Endothelial cell of umbilical vein (primary cell): Measurements from ENCODE around the gene TREH. TPM values are rescaled to one million over a fixed set of nuclear protein-coding genes. Genes with fewer than 3 reads are reported as not detected.

Experiments
- BruUV-seq: library from RNA; stranded (reverse); fragments of 400-500 nt; replicated peaks from 2 replicates; lab custom pipeline; 2021; lab: Mats Ljungman, UMichigan
- CTCF ChIA-PET: fragments of 300-600, 350-600 bp; sonication (Branson Sonifier 250); formaldehyde crosslinking; loops from one replicate; lab custom pipeline; 2021; ENCODE audit warnings: antibody characterized with exemption, inconsistent platforms; lab: Charles Lee
- POLR2A ChIA-PET: fragments of 300-600, 350-600 bp; sonication (Branson Sonifier 250); formaldehyde crosslinking; loops from one replicate; lab custom pipeline; 2021; ENCODE audit warnings: antibody characterized with exemption, inconsistent platforms; lab: Charles Lee
- DNase-seq: peaks from one replicate; pipeline ENCODE4 v3.0.0-alpha.2; 2011; ENCODE audit warnings: low read depth, low spot score
- FAIRE-seq: peaks from 2 replicates; lab custom pipeline; 2011; peaks lifted over from hg19 to GRCh38; lab: Jason Lieb, UNC
- H2AFZ ChIP-seq: 2 replicates; pipeline ENCODE4 v1.6.0; 2012; ENCODE audit warnings: low read depth, low read length, control low read depth, inconsistent platforms
- H3K27ac ChIP-seq: 2 replicates; pipeline ENCODE4 v1.5.1; 2011; ENCODE audit warnings: low read depth, mild to moderate bottlenecking, control low read depth, low read length, moderate library complexity; ENCODE audit not compliant: insufficient read depth
- H3K27me3 ChIP-seq, 2 experiments: 2 replicates each; pipeline versions ENCODE4 v1.6.0 to v1.6.1; 2011; ENCODE audit warnings: low read length in 2 of 2, mixed read lengths in 1 of 2; ENCODE audit not compliant: control insufficient read depth in 2 of 2, insufficient read depth in 2 of 2
- H3K36me3 ChIP-seq, 2 experiments: 2 replicates in 1 of 2; 3 replicates in 1 of 2; pipeline ENCODE4 v1.5.1; 2011; ENCODE audit warnings: low read length in 2 of 2, mild to moderate bottlenecking in 1 of 2, moderate library complexity in 1 of 2; ENCODE audit not compliant: control insufficient read depth in 2 of 2, insufficient read depth in 2 of 2; ENCODE audit errors: extremely low read depth in 1 of 2
- H3K4me1 ChIP-seq: 3 replicates; pipeline ENCODE4 v1.5.1; 2011; ENCODE audit warnings: mild to moderate bottlenecking, low read length; ENCODE audit not compliant: control insufficient read depth, insufficient read depth; ENCODE audit errors: extremely low read depth
- H3K4me2 ChIP-seq: 2 replicates; pipeline ENCODE4 v1.6.1; 2011; ENCODE audit warnings: low read length, control low read depth, mixed read lengths; ENCODE audit not compliant: insufficient read depth
- H3K4me3 ChIP-seq, 3 experiments: fragments of 200-600 bp in 1 of 3; sonication (generic), shearing (Covaris generic) in 1 of 3; replicated peaks in 1 of 3; 2 replicates each; pipeline ENCODE4 v1.5.1; 2011 to 2016; ENCODE audit warnings: control low read depth in 3 of 3, low read length in 3 of 3, mild to moderate bottlenecking in 2 of 3, inconsistent platforms in 1 of 3, low read depth in 1 of 3, moderate library complexity in 1 of 3; ENCODE audit not compliant: insufficient read depth in 1 of 3
- H3K79me2 ChIP-seq: 2 replicates; pipeline ENCODE4 v1.6.0; 2012; ENCODE audit warnings: low read length, inconsistent platforms; ENCODE audit not compliant: control insufficient read depth, insufficient read depth
- H3K9ac ChIP-seq: replicated peaks from 2 replicates; pipeline ENCODE3; 2011; ENCODE audit warnings: low read length, control low read depth; ENCODE audit not compliant: insufficient read depth; ENCODE audit errors: extremely low read depth
- H3K9me1 ChIP-seq: replicated peaks from 3 replicates; pipeline ENCODE4 v1.6.0; 2011; ENCODE audit warnings: mild to moderate bottlenecking, low read length; ENCODE audit not compliant: control insufficient read depth, insufficient read depth; ENCODE audit errors: extremely low read depth
- H3K9me3 ChIP-seq: replicated peaks from 2 replicates; pipeline ENCODE4 v1.5.1; 2012; ENCODE audit warnings: low read length, inconsistent platforms; ENCODE audit not compliant: control insufficient read depth, insufficient read depth
- H4K20me1 ChIP-seq: replicated peaks from 2 replicates; pipeline ENCODE3; 2011; ENCODE audit warnings: mild to moderate bottlenecking, low read length; ENCODE audit not compliant: control insufficient read depth, insufficient read depth; ENCODE audit errors: extremely low read depth
- CTCF ChIP-seq, 2 donors: IDR thresholded peaks; 1 replicate in 1 of 2; 2 replicates in 1 of 2; pipeline ENCODE4 v1.5.1; 2011; ENCODE audit warnings: low read length in 2 of 2, mild to moderate bottlenecking in 2 of 2, moderate library complexity in 2 of 2, control low read depth in 1 of 2, inconsistent platforms in 1 of 2, low read depth in 1 of 2; ENCODE audit not compliant: insufficient read depth in 1 of 2; ENCODE audit errors: extremely low read depth in 1 of 2
- EZH2 ChIP-seq: IDR thresholded peaks from 2 replicates; pipeline ENCODE4 v1.6.1; 2012; ENCODE audit warnings: borderline replicate concordance, low read depth, mild to moderate bottlenecking, moderate library complexity, low read length, inconsistent platforms; ENCODE audit not compliant: severe bottlenecking
- FOS ChIP-seq: IDR thresholded peaks from 2 replicates; pipeline ENCODE4 v1.6.1; 2011; ENCODE audit warnings: mild to moderate bottlenecking, low read length, moderate library complexity, borderline replicate concordance; ENCODE audit not compliant: insufficient read depth
- GATA2 ChIP-seq: IDR thresholded peaks from 2 replicates; pipeline ENCODE4 v1.7.0; 2011; ENCODE audit warnings: low read depth, mild to moderate bottlenecking, moderate library complexity, mixed read lengths, low read length; ENCODE audit not compliant: insufficient read length, insufficient read depth
- JUN ChIP-seq: IDR thresholded peaks from 2 replicates; pipeline ENCODE4 v1.6.1; 2011; ENCODE audit warnings: borderline replicate concordance, low read depth; ENCODE audit not compliant: insufficient read length, insufficient read depth
- MYC ChIP-seq: IDR thresholded peaks from one replicate; pipeline ENCODE4 v1.6.1; 2011; ENCODE audit warnings: mild to moderate bottlenecking, low read depth, low read length
- POLR2A ChIP-seq: IDR thresholded peaks from 2 replicates; pipeline ENCODE4 v1.6.1; 2012; ENCODE audit warnings: low read depth, mild to moderate bottlenecking, control low read depth, low read length
- POLR2AphosphoS5 ChIP-seq: IDR thresholded peaks from 2 replicates; pipeline ENCODE4 v1.6.1; 2012; ENCODE audit warnings: low read depth, mild to moderate bottlenecking, control low read depth, low read length, moderate library complexity; ENCODE audit not compliant: insufficient read depth
- dilution Hi-C: fragments of 300-500 bp; cut with MboI; formaldehyde crosslinking; loops from one replicate; pipeline ENCODE4 v1.15.0; 2019; ENCODE audit warnings: low sequenced_read_pairs; ENCODE audit not compliant: extremely low pct_ligation_motif_present
- intact Hi-C: fragments of 100-400 bp; cut with micrococcal nuclease; formaldehyde crosslinking; loops from one replicate; pipeline ENCODE4 v1.10.0; 2022
- polyA plus RNA-seq, 4 experiments: library from polyadenylated mRNA; depleted of rRNA in 3 of 4; stranded (reverse) in 3 of 4; unstranded in 1 of 4; fragments of >200 nt; gene quantifications; 2 replicates each; pipeline versions ENCODE4 v1.2.1 to v1.2.3, GENCODE V29; 2011 to 2012; ENCODE audit warnings: missing spikeins in 1 of 4
- total RNA-seq: library from RNA; stranded (reverse); gene quantifications from 2 replicates; pipeline ENCODE4 v1.2.3, GENCODE V29; 2021
- TF ChIP-seq, protein P1 (sequence below): IDR thresholded peaks from 2 replicates; pipeline ENCODE4 v1.6.1; 2011; ENCODE audit not compliant: insufficient read depth, insufficient read length

TREH gene
- total and polyA plus RNA-seq, 2 donors (not counting 3 experiments of a cell fraction or from before 2014, with no cell fraction given), result not detected

DNA sequence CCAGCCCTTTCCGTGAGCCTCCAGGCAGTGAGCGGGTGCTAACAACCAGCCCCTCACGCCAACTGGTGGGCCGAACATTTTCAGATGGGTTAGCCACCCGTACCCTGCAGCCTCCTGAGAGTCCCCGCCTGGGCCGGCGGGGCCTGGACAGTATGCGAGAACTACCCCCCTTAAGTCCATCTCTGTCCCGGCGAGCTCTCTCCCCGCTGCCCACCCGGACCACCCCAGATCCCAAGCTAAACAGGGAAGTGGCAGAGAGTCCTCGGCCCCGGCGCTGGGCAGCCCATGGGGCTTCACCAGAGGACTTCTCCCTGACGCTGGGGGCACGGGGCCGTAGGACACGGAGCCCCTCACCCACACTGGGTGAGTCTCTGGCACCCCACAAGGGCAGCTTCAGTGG lies 51.4 kb downstream of the TREH start:
- Histone ChIP-seq H3K9me1 (no peaks in the 10 kb centered on the region), H3K27me3 (no peaks in the 10 kb centered on the region), H3K4me1 (peaks cover 5% of the 10 kb centered on the region), H3K9me3 (no peaks in the 10 kb centered on the region), H3K27ac (no peak overlapping the region), H3K79me2 (peaks cover 53% of the 10 kb centered on the region), H3K9ac (no peak overlapping the region), H3K4me3 (no peak overlapping the region), H3K36me3 (peaks cover 16 to 48% of the 10 kb centered on the region in 2 experiments), H3K4me2 (no peak overlapping the region), H2AFZ (no peak overlapping the region), H4K20me1 (no peaks in the 10 kb centered on the region)
- no peak for TF ChIP-seq POLR2A
- TF ChIP-seq, protein P1, sequence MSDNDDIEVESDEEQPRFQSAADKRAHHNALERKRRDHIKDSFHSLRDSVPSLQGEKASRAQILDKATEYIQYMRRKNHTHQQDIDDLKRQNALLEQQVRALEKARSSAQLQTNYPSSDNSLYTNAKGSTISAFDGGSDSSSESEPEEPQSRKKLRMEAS, result no peak
- no peak for TF ChIP-seq MYC
- TF ChIP-seq CTCF (IDR thresholded peaks at IDR 0.05; ENCODE audit: extremely low read depth in 1 of 2, insufficient read depth in 1 of 2, low read depth in 1 of 2, low read length in 2 of 2), result no peak
- TF ChIP-seq POLR2AphosphoS5, result no peak
- TF ChIP-seq FOS, result no peak
- no peak for TF ChIP-seq EZH2
- TF ChIP-seq JUN, result no peak
- TF ChIP-seq GATA2, result no peak
- dilution Hi-C loops, result no loop called here
- no peak for DNase-seq
- no TSS peak for BruUV-seq
- intact Hi-C loops, result no loop called here
- FAIRE-seq, result no peak
- ChIA-PET CTCF (interaction anchor here (0.8 to 2.6 kb wide), 5 partner anchors 8 to 33 kb away, joined by 3 to 11 read pairs (median 6); partner anchors contain the start of gene PHLDB1), POLR2A (no interaction called here)
